Testis (tissue), 3 donors: ENCODE data around the gene TBC1D4. TPM values are rescaled to one million over a fixed set of nuclear protein-coding genes. Genes with fewer than 3 reads are reported as not detected.

Source experiments
- DNase-seq: peaks from one replicate; pipeline ENCODE4 v3.0.0-alpha.2; 2019
- H3K27ac ChIP-seq, 2 donors: fragments of 200-600 bp; sonication (generic); one replicate each; pipeline ENCODE4 v1.5.1; 2019
- H3K27me3 ChIP-seq: fragments of 200-600 bp; sonication (generic); one replicate; pipeline ENCODE4 v1.5.1; 2019
- H3K36me3 ChIP-seq: fragments of 200-600 bp; sonication (generic); one replicate; pipeline ENCODE4 v1.5.1; 2017; ENCODE audit warnings: low read depth; ENCODE audit errors: missing control alignments
- H3K4me1 ChIP-seq: fragments of 200-600 bp; sonication (generic); one replicate; pipeline ENCODE4 v1.5.1; 2019
- H3K4me3 ChIP-seq, 2 donors: fragments of 200-600 bp; sonication (generic); one replicate each; pipeline ENCODE4 v1.5.1; 2017 to 2019
- H3K9me3 ChIP-seq: fragments of 200-600 bp; sonication (generic); one replicate; pipeline ENCODE4 v1.5.1; 2017
- POLR2A ChIP-seq: fragments of 450-650 bp; IDR thresholded peaks from one replicate; pipeline ENCODE4 v1.6.1; 2017; ENCODE audit warnings: antibody characterized with exemption, mild to moderate bottlenecking, moderate library complexity
- whole genome bisulfite sequencing, 2 donors: methylation state at CpG; one replicate each; pipeline ENCODE4 v1.1.5; 2018; 5-methylcytosine and 5-hydroxymethylcytosine counted together
- intact Hi-C: fragments of 100-400 bp; cut with DNase I; formaldehyde crosslinking; loops from one replicate; pipeline ENCODE4 v1.15.1; 2023; ENCODE audit warnings: low total_unique reads
- polyA plus RNA-seq: library from polyadenylated mRNA; stranded (reverse); fragments of 350-450 nt; fragmentation: Illumina TruSeq; extraction: RNeasy Lipid Tissue Mini Kit (QIAGEN cat#74804); gene quantifications from one replicate; pipeline ENCODE4 v1.2.3, GENCODE V29; 2014; ENCODE audit warnings: low read depth, low replicate concordance; ENCODE audit not compliant: insufficient read depth
- total RNA-seq, 2 donors: library from RNA; depleted of rRNA; stranded (reverse); fragments of >200 nt; gene quantifications; one replicate each; pipeline ENCODE4 v1.2.3, GENCODE V29; 2016
- TF ChIP-seq, protein P1 (sequence below), 3 experiments: fragments of 450-650 bp in 2 of 3; fragments of 200-600 bp in 1 of 3; sonication (generic) in 1 of 3; IDR thresholded peaks; one replicate each; pipeline ENCODE4 v1.5.1; 2016 to 2019; ENCODE audit warnings: antibody characterized with exemption in 3 of 3, mild to moderate bottlenecking in 2 of 3, moderate library complexity in 1 of 3

TBC1D4 gene
- total and polyA plus RNA-seq, 3 donors from 2014 or later, result 12.7 to 23.5 (median 20.4) TPM

DNA sequence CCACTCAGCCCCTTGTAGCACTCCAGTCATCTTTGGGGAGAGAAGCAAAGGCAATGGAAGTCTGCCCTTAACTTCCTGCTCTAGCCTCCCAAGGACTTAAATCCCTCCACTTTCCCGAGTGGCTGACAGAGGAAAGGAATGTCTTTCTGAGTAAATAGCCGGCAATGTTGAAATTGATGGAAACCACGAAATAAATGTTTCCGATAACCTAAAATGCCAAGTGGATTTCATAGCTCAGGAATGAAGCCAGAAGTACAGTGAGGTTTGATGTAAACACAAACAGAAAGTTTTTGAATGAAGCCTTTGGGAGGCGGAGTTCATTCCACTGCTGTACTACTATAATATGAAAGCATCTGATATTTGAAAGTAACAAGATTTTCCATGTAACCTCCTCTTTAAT is 14.0 kb upstream of the TBC1D4 start:
- Histone ChIP-seq H3K4me3 (no peak overlapping the region), H3K36me3 (no peaks in the 10 kb centered on the region), H3K9me3 (no peaks in the 10 kb centered on the region), H3K27me3 (no peaks in the 10 kb centered on the region), H3K4me1 (no peaks in the 10 kb centered on the region), H3K27ac (no peak overlapping the region)
- no peak for TF ChIP-seq POLR2A
- TF ChIP-seq, protein P1, sequence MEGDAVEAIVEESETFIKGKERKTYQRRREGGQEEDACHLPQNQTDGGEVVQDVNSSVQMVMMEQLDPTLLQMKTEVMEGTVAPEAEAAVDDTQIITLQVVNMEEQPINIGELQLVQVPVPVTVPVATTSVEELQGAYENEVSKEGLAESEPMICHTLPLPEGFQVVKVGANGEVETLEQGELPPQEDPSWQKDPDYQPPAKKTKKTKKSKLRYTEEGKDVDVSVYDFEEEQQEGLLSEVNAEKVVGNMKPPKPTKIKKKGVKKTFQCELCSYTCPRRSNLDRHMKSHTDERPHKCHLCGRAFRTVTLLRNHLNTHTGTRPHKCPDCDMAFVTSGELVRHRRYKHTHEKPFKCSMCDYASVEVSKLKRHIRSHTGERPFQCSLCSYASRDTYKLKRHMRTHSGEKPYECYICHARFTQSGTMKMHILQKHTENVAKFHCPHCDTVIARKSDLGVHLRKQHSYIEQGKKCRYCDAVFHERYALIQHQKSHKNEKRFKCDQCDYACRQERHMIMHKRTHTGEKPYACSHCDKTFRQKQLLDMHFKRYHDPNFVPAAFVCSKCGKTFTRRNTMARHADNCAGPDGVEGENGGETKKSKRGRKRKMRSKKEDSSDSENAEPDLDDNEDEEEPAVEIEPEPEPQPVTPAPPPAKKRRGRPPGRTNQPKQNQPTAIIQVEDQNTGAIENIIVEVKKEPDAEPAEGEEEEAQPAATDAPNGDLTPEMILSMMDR (IDR thresholded peaks at IDR 0.05), result no peak
- intact Hi-C loops, result no loop called here
- DNase-seq, result no peak
- WGBS, 2 donors, result 92 to 94% methylated on average over 5 of the region's 5 CpGs

DNA sequence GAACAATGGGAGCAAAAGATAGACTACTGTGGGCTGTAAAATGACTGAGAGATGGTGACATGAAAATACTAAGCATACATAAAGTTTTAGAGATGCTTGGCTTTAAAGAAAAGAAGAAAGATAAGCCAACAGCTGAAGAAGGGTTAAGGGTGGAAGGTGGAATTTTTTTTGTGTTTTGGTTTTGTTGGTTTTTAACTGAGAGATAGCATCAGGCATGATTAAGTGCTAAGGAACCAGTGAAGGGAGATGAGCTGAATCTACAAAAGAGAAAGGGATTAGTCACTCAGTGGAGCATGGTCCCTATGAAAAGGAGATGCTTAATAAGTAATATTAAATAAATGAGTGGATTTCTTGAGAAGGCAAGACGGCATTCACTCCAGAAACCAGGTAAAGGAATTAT is 12.5 kb upstream of the TBC1D4 start:
- H3K27me3 ChIP-seq, result no peaks in the 10 kb centered on the region
- no peak for DNase-seq
- H3K4me1 ChIP-seq, result no peaks in the 10 kb centered on the region
- H3K36me3 ChIP-seq, result no peaks in the 10 kb centered on the region
- TF ChIP-seq POLR2A, result no peak
- TF ChIP-seq, protein P1 (IDR thresholded peaks at IDR 0.05), result no peak
- intact Hi-C loops, result no loop called here
- H3K27ac ChIP-seq, result no peak overlapping the region
- WGBS, 2 donors, result 77 to 96% methylated on average over 1 of the region's 1 CpG
- H3K4me3 ChIP-seq, result no peak overlapping the region
- H3K9me3 ChIP-seq, result no peaks in the 10 kb centered on the region

DNA sequence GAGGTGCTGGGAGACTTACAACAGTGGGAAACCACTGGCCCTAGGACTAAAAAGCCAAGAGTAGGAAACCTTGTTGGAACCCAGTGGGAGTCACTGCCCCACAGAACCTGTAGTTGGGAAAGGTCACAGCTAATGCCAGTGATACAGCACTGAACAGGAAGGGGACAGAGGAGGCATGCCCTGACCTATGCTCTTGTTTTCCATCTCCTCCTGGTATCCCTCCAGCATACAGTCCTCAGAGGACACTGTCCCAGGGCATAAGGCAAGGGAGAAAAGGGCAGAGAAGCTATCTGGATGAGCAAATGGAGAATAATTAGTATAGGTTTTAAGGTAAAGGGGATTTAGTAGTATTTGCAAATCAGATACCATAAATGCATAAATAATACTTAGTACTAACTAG is 11.2 kb upstream of the TBC1D4 start:
- Histone ChIP-seq H3K9me3 (no peaks in the 10 kb centered on the region), H3K36me3 (no peaks in the 10 kb centered on the region), H3K27ac (no peak overlapping the region), H3K4me3 (no peak overlapping the region), H3K4me1 (no peaks in the 10 kb centered on the region), H3K27me3 (no peaks in the 10 kb centered on the region)
- TF ChIP-seq, protein P1 (IDR thresholded peaks at IDR 0.05), result no peak
- TF ChIP-seq POLR2A, result no peak
- intact Hi-C loops, result no loop called here
- DNase-seq, result no peak

DNA sequence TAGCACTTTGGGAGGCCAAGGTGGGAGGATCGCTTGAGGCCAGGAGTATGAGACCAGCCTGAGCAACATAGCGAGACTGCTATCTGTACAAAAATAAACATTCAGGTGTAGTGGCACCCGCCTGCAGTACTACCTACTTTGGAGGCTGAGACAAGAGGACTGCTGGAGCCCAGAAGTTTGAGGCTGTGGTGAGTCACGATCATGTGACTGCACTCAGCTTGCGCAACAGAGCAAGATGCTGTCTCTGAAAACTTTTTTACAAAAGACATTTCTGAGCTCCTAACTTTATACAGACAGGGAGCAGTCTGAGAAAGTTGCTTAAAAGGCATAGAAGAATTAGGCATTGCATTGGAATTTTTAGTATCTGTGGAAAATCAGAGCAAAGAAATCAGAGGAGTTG is 10.4 kb upstream of the TBC1D4 start:
- intact Hi-C loops, result no loop called here
- TF ChIP-seq POLR2A, result no peak
- TF ChIP-seq, protein P1 (IDR thresholded peaks at IDR 0.05), result no peak
- Histone ChIP-seq H3K27ac (no peak overlapping the region), H3K36me3 (no peaks in the 10 kb centered on the region), H3K4me1 (no peaks in the 10 kb centered on the region), H3K9me3 (no peaks in the 10 kb centered on the region), H3K27me3 (no peaks in the 10 kb centered on the region), H3K4me3 (no peak overlapping the region)
- WGBS, 2 donors, result 94% methylated on average over 5 of the region's 5 CpGs
- no peak for DNase-seq

DNA sequence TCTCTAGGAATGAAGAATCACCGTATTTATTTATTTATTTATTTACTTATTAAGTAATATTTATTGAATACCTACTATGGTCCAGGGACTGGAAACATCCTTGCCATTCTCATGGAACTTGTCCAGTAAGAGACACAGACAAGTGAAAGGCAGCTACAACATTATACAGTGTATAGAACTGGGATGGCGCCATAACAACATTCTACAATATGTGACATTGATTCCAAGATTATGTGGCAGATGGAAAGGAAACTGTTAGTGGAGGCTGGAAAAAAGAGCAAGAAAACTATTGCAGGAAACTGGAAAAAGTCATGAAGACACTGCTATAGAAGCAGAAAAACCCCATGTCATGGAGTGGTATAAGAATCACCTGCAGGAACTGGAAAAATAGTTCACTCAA is 9.4 kb upstream of the TBC1D4 start:
- WGBS, 2 donors, result 89 to 90% methylated on average over 2 of the region's 2 CpGs
- Histone ChIP-seq H3K36me3 (no peaks in the 10 kb centered on the region), H3K27ac (no peak overlapping the region), H3K9me3 (no peaks in the 10 kb centered on the region), H3K4me1 (no peaks in the 10 kb centered on the region), H3K27me3 (no peaks in the 10 kb centered on the region), H3K4me3 (no peak overlapping the region)
- no peak for DNase-seq
- TF ChIP-seq POLR2A, result no peak
- TF ChIP-seq, protein P1 (IDR thresholded peaks at IDR 0.05), result no peak
- intact Hi-C loops, result no loop called here
